Astrocyte (in vitro differentiated cells and primary cell): Measurements from ENCODE around the gene APBB2. TPM values are rescaled to one million over a fixed set of nuclear protein-coding genes. Genes with fewer than 3 reads are reported as not detected.
A peak's percentile ranks its signal among the peaks of the same experiment; 100 is the strongest.

Experiments used
- DNase-seq: peaks from one replicate; pipeline ENCODE4 v3.0.0-alpha.2; 2010; ENCODE audit warnings: low read depth
- FAIRE-seq: peaks from 2 replicates; lab custom pipeline; 2011; peaks lifted over from hg19 to GRCh38; lab: Jason Lieb, UNC
- H2AFZ ChIP-seq: 2 replicates; pipeline ENCODE4 v1.6.0; 2012; ENCODE audit warnings: low read depth, low read length, inconsistent platforms
- H3K27ac ChIP-seq: 2 replicates; pipeline ENCODE4 v1.5.1; 2011; ENCODE audit warnings: low read depth, low read length, inconsistent platforms
- H3K27me3 ChIP-seq: 2 replicates; pipeline ENCODE4 v1.6.0; 2011; ENCODE audit warnings: low read length, inconsistent platforms; ENCODE audit not compliant: insufficient read depth
- H3K36me3 ChIP-seq: 2 replicates; pipeline ENCODE4 v1.5.1; 2011; ENCODE audit warnings: low read length, inconsistent platforms; ENCODE audit not compliant: insufficient read depth
- H3K4me1 ChIP-seq: 2 replicates; pipeline ENCODE4 v1.5.1; 2011; ENCODE audit warnings: low read length, inconsistent platforms; ENCODE audit not compliant: insufficient read depth
- H3K4me2 ChIP-seq: 2 replicates; pipeline ENCODE4 v1.6.0; 2012; ENCODE audit warnings: low read length, inconsistent platforms
- H3K4me3 ChIP-seq: 2 replicates; pipeline ENCODE4 v1.5.1; 2011; ENCODE audit warnings: low read depth, mild to moderate bottlenecking, low read length, inconsistent platforms; ENCODE audit not compliant: insufficient read depth
- H3K79me2 ChIP-seq: 2 replicates; pipeline ENCODE4 v1.6.0; 2012; ENCODE audit warnings: mild to moderate bottlenecking, low read length, inconsistent platforms; ENCODE audit not compliant: insufficient read depth
- H3K9ac ChIP-seq: 2 replicates; pipeline ENCODE4 v1.6.0; 2012; ENCODE audit warnings: mild to moderate bottlenecking, low read length, inconsistent platforms
- H3K9me3 ChIP-seq: 2 replicates; pipeline ENCODE4 v1.5.1; 2012; ENCODE audit warnings: low read depth, mild to moderate bottlenecking, low read length, inconsistent platforms; ENCODE audit not compliant: insufficient read depth
- H4K20me1 ChIP-seq: 2 replicates; pipeline ENCODE4 v1.6.0; 2012; ENCODE audit warnings: low read length, inconsistent platforms; ENCODE audit not compliant: insufficient read depth
- H3K27ac Mint-ChIP-seq: one replicate; pipeline ENCODE4 v1.8.0; 2021; ENCODE audit warnings: mild to moderate bottlenecking, mixed read lengths; ENCODE audit not compliant: unreplicated experiment
- H3K27me3 Mint-ChIP-seq: one replicate; pipeline ENCODE4 v1.8.0; 2021; ENCODE audit warnings: low read depth, mixed read lengths; ENCODE audit not compliant: unreplicated experiment
- H3K36me3 Mint-ChIP-seq: one replicate; pipeline ENCODE4 v1.8.0; 2021; ENCODE audit warnings: low read depth, mixed read lengths; ENCODE audit not compliant: unreplicated experiment
- H3K4me1 Mint-ChIP-seq: one replicate; pipeline ENCODE4 v1.8.0; 2021; ENCODE audit warnings: low read depth, mixed read lengths; ENCODE audit not compliant: unreplicated experiment
- H3K4me3 Mint-ChIP-seq: one replicate; pipeline ENCODE4 v1.8.0; 2021; ENCODE audit warnings: mild to moderate bottlenecking, moderate library complexity, mixed read lengths; ENCODE audit not compliant: unreplicated experiment
- H3K9me3 Mint-ChIP-seq: one replicate; pipeline ENCODE4 v1.8.0; 2021; ENCODE audit warnings: mild to moderate bottlenecking, mixed read lengths; ENCODE audit not compliant: unreplicated experiment
- CTCF ChIP-seq: IDR thresholded peaks from 2 replicates; pipeline ENCODE4 v1.5.1; 2011; ENCODE audit warnings: low read depth, mild to moderate bottlenecking, inconsistent platforms, low read length, moderate library complexity; ENCODE audit not compliant: insufficient read depth
- EZH2 ChIP-seq: IDR thresholded peaks from 2 replicates; pipeline ENCODE4 v1.6.1; 2012; ENCODE audit warnings: mild to moderate bottlenecking, low read length, inconsistent platforms; ENCODE audit not compliant: insufficient read depth
- total RNA-seq: library from RNA; stranded (reverse); gene quantifications from 2 replicates; pipeline ENCODE4 v1.2.1, GENCODE V29; 2021

The APBB2 gene
- total RNA-seq, 1 donor from 2014 or later: 173 TPM

GRCh38 chr4:41104155-41104554, 110.2 kb downstream of the APBB2 start:
- no peak overlapping the region for H2AFZ ChIP-seq
- peaks cover 44% of the 10 kb centered on the region for H3K79me2 ChIP-seq
- no peaks in the 10 kb centered on the region for H3K4me1 ChIP-seq
- no peak overlapping the region for H3K4me3 Mint-ChIP-seq
- no peaks in the 10 kb centered on the region for H3K27me3 Mint-ChIP-seq
- H3K4me1 Mint-ChIP-seq: peaks cover 22% of the 10 kb centered on the region
- TF ChIP-seq EZH2 (no peak), CTCF (no peak)
- no peaks in the 10 kb centered on the region for H3K9me3 Mint-ChIP-seq
- H4K20me1 ChIP-seq: peaks cover 37% of the 10 kb centered on the region
- no peaks in the 10 kb centered on the region for H3K36me3 ChIP-seq
- no peak overlapping the region for H3K4me3 ChIP-seq
- H3K4me2 ChIP-seq: no peak overlapping the region
- no peak overlapping the region for H3K27ac ChIP-seq
- no peaks in the 10 kb centered on the region for H3K9me3 ChIP-seq
- H3K27ac Mint-ChIP-seq: no peak overlapping the region
- FAIRE-seq (no peak), DNase-seq (no peak)
- peaks cover 16% of the 10 kb centered on the region for H3K36me3 Mint-ChIP-seq
- H3K9ac ChIP-seq: no peak overlapping the region
- H3K27me3 ChIP-seq: no peaks in the 10 kb centered on the region

GRCh38 chr4:41103657-41104056, 110.7 kb downstream of the APBB2 start:
- DNase-seq (no peak), FAIRE-seq (no peak)
- H3K4me2 ChIP-seq: no peak overlapping the region
- H3K9me3 Mint-ChIP-seq: no peaks in the 10 kb centered on the region
- no peaks in the 10 kb centered on the region for H3K36me3 ChIP-seq
- H3K79me2 ChIP-seq: peaks cover 40% of the 10 kb centered on the region
- H3K4me3 ChIP-seq: no peak overlapping the region
- TF ChIP-seq CTCF: no peak
- no peak for TF ChIP-seq EZH2
- no peaks in the 10 kb centered on the region for H3K4me1 ChIP-seq
- H3K27me3 Mint-ChIP-seq: no peaks in the 10 kb centered on the region
- H4K20me1 ChIP-seq: peaks cover 34% of the 10 kb centered on the region
- peaks cover 19% of the 10 kb centered on the region for H3K4me1 Mint-ChIP-seq
- H3K27ac Mint-ChIP-seq: no peak overlapping the region
- no peak overlapping the region for H3K9ac ChIP-seq
- H3K4me3 Mint-ChIP-seq: no peak overlapping the region
- no peaks in the 10 kb centered on the region for H3K27me3 ChIP-seq
- no peak overlapping the region for H3K27ac ChIP-seq
- peaks cover 19% of the 10 kb centered on the region for H3K36me3 Mint-ChIP-seq
- no peak overlapping the region for H2AFZ ChIP-seq
- no peaks in the 10 kb centered on the region for H3K9me3 ChIP-seq

GRCh38 chr4:41102414-41103092, 111.8 kb downstream of the APBB2 start:
- DNase-seq (peak; percentile 57), FAIRE-seq (no peak)
- H3K27ac ChIP-seq: no peak overlapping the region
- H3K79me2 ChIP-seq: peaks cover 36% of the 10 kb centered on the region
- Mint-ChIP-seq H3K27me3 (no peaks in the 10 kb centered on the region), H3K4me1 (peaks cover 21% of the 10 kb centered on the region), H3K36me3 (peaks cover 13% of the 10 kb centered on the region), H3K27ac (no peak overlapping the region), H3K4me3 (no peak overlapping the region), H3K9me3 (no peaks in the 10 kb centered on the region)
- H3K4me1 ChIP-seq: no peaks in the 10 kb centered on the region
- H3K27me3 ChIP-seq: no peaks in the 10 kb centered on the region
- H3K9me3 ChIP-seq: no peaks in the 10 kb centered on the region
- no peak overlapping the region for H2AFZ ChIP-seq
- H4K20me1 ChIP-seq: peaks cover 24% of the 10 kb centered on the region
- H3K4me3 ChIP-seq: no peak overlapping the region
- H3K4me2 ChIP-seq: no peak overlapping the region
- no peaks in the 10 kb centered on the region for H3K36me3 ChIP-seq
- no peak overlapping the region for H3K9ac ChIP-seq
- TF ChIP-seq CTCF: no peak
- TF ChIP-seq EZH2: no peak
